ENCODE results near the gene SMIM1. TPM values are rescaled to one million over a fixed set of nuclear protein-coding genes. Genes with fewer than 3 reads are reported as not detected.

SMIM1 gene
- total RNA-seq, 2 experiments from 2014 or later: 3.8 to 4.3 TPM

GRCh38 chr1:3741566-3742438 is 30.7 kb upstream of the SMIM1 start:
- CTCF ChIA-PET (ENCODE audit: unreplicated experiment): no interaction called here
- no TSS peak for BruUV-seq (replicated peaks)

DNA sequence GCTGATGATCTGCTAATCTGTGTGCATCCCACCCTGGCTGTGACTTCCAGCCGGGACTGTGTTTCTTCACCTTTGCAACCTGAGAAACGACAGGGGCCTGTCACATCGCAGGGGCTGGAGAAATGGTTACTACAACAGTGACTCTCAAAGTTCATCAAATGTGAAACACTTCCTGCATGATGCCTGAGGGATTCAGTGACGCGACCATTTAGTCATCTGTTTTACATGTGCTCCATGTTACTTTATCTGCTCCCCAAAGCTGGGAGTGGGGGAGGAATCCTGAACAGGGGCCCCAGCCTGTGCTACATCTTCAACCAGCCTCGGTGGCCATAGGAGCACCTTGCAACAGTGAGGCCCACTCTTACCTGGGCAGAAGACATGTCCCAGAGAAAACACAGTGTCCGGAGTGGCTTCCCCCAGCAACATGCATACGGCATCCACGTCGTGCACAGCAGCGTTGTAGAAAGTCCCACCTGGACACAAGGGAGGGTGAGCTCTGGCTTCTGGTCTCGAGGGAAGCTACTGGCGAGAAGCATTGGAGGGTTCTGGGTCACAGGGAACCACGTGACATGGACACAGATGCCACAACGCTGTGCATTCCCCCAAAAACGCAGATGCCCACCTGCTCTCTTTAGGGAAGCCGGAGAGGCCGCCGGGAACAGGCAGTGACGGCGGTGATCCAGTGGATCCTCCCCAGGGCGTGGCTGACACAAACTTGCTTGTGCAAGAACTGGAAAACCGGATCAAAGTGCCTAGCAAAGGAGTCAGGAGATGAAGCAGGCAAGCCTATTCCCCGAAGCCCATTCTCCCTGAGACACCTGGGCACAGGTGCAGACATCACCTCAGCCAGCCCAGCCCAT is 29.9 kb upstream of the SMIM1 start:
- TF ChIP-seq, protein P1, sequence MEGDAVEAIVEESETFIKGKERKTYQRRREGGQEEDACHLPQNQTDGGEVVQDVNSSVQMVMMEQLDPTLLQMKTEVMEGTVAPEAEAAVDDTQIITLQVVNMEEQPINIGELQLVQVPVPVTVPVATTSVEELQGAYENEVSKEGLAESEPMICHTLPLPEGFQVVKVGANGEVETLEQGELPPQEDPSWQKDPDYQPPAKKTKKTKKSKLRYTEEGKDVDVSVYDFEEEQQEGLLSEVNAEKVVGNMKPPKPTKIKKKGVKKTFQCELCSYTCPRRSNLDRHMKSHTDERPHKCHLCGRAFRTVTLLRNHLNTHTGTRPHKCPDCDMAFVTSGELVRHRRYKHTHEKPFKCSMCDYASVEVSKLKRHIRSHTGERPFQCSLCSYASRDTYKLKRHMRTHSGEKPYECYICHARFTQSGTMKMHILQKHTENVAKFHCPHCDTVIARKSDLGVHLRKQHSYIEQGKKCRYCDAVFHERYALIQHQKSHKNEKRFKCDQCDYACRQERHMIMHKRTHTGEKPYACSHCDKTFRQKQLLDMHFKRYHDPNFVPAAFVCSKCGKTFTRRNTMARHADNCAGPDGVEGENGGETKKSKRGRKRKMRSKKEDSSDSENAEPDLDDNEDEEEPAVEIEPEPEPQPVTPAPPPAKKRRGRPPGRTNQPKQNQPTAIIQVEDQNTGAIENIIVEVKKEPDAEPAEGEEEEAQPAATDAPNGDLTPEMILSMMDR (conservative IDR thresholded peaks at IDR 0.05; ENCODE audit: low read length): no peak
- TF ChIP-seq EZH2phosphoT487 (IDR thresholded peaks at IDR 0.05; ENCODE audit: borderline replicate concordance, low read depth, low read length): no peak
- DNase-seq (ENCODE audit: low spot score): no peak
- H3K4me2 ChIP-seq (ENCODE audit: low read length): no peak overlapping the region
- no peaks in the 10 kb centered on the region for H3K36me3 ChIP-seq (ENCODE audit: insufficient read depth, low read length)
- H3K79me2 ChIP-seq (ENCODE audit: insufficient read depth, low read depth, low read length): no peaks in the 10 kb centered on the region
- H3K4me3 ChIP-seq (ENCODE audit: low read depth, low read length, poor library complexity, severe bottlenecking): no peak overlapping the region
- H3K9me3 ChIP-seq (ENCODE audit: low read length): no peaks in the 10 kb centered on the region
- H3K4me1 ChIP-seq (ENCODE audit: insufficient read depth, low read length, poor library complexity, severe bottlenecking): no peaks in the 10 kb centered on the region
- no peak overlapping the region for H3K27ac ChIP-seq (ENCODE audit: low read depth, low read length, poor library complexity, severe bottlenecking)
- no peaks in the 10 kb centered on the region for H3K9me2 ChIP-seq (ENCODE audit: insufficient read depth, low read length)
- ChIA-PET CTCF (ENCODE audit: unreplicated experiment) (no interaction called here), POLR2A (no interaction called here)
- intact Hi-C loops (cut with micrococcal nuclease; ENCODE audit: unreplicated experiment): no loop called here
- H4K20me1 ChIP-seq (ENCODE audit: insufficient read depth, low read length): no peaks in the 10 kb centered on the region
- no peak overlapping the region for H2AFZ ChIP-seq (ENCODE audit: low read length)
- BruUV-seq (replicated peaks): no TSS peak

More at GRCh38 chr1:3741566-3742438, 30.7 kb upstream of the SMIM1 start:
- Histone ChIP-seq H3K9me3 (ENCODE audit: low read length) (no peaks in the 10 kb centered on the region), H3K4me3 (ENCODE audit: low read depth, low read length, poor library complexity, severe bottlenecking) (no peak overlapping the region), H3K4me2 (ENCODE audit: low read length) (no peak overlapping the region), H4K20me1 (ENCODE audit: insufficient read depth, low read length) (no peaks in the 10 kb centered on the region), H3K9me2 (ENCODE audit: insufficient read depth, low read length) (no peaks in the 10 kb centered on the region), H3K4me1 (ENCODE audit: insufficient read depth, low read length, poor library complexity, severe bottlenecking) (no peaks in the 10 kb centered on the region), H2AFZ (ENCODE audit: low read length) (no peak overlapping the region), H3K36me3 (ENCODE audit: insufficient read depth, low read length) (no peaks in the 10 kb centered on the region), H3K79me2 (ENCODE audit: insufficient read depth, low read depth, low read length) (no peaks in the 10 kb centered on the region), H3K27ac (ENCODE audit: low read depth, low read length, poor library complexity, severe bottlenecking) (no peak overlapping the region)
- TF ChIP-seq, protein P1 (conservative IDR thresholded peaks at IDR 0.05; ENCODE audit: low read length): no peak
- POLR2A ChIA-PET: no interaction called here
- DNase-seq (ENCODE audit: low spot score): no peak
- intact Hi-C loops (cut with micrococcal nuclease; ENCODE audit: unreplicated experiment): no loop called here

Measured in OCI-LY7 (cell line).